Stimulated activated CD8-positive, alpha-beta memory T cell treated with anti-CD3 and anti-CD28 coated beads, Interleukin-12 subunit alpha, Interleukin-12 subunit beta, amount 100 ng/mL, for 24 hours (primary cell): ENCODE data around the gene GREB1.
"Not testable (repeated sequence)": the region's sequence is repeated elsewhere in the genome, so short reads cannot be mapped to it uniquely, and the experiment has no call there.

Experiments used
- DNase-seq: peaks from one replicate; pipeline ENCODE4 v3.0.0-alpha.2; 2020; ENCODE audit errors: extremely low read depth

GREB1 gene

DNA sequence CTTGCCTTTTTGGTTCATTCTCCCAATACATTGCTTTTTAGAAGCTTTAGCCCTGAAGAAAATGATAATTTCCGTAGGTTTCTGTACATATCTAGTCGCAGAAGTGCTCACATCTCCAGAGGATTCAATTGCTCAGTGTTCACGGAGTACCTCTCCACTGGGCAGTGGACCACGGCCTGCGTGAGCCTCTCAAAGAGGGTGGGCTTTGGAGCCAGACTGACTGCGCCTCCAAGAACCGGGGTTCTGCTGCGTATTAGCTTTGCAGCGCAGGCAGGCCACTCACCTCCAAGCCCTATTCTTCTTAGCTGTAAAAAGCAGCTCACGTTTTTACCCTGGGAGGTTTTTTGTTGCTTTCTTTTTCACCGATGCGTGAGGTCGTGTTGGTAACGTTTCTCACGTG, 100.7 kb downstream of the GREB1 start:
- DNase-seq = no peak

DNA sequence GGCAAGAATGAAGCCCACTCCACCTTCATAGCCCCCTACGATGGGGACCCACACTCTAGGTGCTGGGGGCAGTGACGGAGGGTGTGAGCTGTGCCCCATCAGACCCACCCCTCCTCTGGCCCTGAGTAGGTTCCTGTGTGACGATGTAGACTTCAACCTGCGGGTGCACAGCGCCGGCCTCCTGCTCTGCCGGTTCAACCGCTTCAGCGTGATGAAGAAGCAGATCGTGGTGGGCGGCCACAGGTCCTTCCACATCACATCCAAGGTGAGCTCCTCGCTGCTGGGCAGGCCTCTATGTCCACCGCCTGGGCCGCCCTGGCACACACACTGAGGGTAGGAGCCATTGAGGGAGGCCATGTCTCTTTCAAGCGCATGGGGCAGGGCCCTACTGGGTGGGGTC, 101.3 kb downstream of the GREB1 start:
- no peak for DNase-seq

DNA sequence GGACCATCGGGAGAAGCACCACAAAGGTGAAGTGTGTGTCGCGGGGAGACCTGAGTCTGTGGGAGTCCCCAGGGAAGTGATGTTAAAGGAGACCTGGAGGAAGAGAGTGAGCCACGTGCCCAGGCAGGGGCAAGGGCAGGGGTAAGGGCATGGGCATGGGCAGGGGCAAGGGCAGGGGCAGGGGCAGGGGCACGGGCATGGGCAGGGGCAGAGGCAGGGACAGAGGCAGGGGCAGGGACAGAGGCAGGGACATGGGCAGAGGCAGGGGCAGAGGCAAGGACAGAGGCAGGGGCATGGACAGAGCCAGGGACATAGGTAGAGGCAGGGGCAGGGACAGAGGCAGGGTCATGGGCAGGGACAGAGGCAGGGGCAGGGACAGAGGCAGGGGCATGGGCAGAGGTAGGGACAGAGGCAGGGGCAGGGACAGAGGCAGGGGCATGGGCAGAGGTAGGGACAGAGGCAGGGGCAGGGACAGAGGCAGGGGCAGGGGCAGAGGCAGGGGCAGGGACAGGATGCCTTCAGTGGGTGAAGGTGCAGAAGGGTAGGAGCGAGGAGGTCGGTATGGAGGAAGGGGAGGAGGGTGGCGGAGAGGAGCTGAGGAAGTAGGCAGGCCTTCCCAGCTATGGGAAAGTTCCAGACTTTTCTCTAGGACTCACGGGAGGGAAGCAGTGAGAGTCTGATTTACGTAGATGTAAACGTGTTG, 102.9 kb downstream of the GREB1 start:
- no peak for DNase-seq

DNA sequence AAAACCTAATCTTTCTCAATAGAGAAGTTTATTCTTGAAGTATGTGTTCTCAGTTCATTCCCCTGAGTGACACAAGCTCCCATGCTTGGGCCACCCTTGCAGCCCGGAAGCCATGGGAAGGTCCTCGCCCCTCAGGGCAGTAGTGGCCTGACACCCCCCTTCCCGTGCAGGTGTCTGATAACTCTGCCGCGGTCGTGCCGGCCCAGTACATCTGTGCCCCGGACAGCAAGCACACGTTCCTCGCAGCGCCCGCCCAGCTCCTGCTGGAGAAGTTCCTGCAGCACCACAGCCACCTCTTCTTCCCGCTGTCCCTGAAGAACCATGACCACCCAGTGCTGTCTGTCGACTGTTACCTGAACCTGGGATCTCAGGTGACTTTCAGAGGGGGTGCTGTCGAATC, 103.7 kb downstream of the GREB1 start:
- DNase-seq = no peak

DNA sequence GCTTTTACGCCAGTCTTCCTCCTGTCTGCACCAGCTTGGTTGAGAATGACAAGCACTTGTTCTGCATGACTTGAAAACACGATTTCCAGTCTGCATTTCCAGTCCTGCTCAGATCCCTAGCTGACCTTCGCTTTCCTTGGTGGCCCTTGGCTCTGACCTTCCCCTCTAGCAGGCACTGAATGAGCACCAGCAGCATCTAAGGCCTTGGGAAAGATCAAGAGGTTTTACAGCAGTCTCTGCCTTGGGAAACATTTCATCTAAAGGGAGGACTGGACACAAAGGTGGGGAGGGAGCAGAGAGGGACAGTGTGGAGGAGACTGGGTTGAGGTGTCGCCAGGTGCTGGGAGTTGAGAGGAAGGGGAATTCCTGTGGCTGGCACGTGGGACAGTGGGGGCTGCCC, 105.7 kb downstream of the GREB1 start:
- no peak for DNase-seq

DNA sequence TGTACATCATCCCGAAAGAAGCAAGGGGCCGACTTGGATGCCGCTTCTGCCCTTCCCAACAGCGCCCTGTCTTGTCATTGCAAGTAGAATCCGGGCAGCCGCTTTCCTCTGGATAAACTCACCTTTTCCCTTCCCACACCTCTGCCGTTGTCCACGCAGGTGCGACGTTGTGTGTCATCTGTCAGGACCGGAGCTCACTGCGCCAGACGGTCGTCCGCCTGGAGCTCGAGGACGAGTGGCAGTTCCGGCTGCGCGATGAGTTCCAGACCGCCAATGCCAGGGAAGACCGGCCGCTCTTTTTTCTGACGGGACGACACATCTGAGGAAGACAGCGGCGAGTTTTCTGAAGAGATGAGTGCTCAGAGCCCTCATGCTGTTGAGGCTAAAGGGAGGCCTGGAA, 106.3 kb downstream of the GREB1 start:
- DNase-seq = no peak

DNA sequence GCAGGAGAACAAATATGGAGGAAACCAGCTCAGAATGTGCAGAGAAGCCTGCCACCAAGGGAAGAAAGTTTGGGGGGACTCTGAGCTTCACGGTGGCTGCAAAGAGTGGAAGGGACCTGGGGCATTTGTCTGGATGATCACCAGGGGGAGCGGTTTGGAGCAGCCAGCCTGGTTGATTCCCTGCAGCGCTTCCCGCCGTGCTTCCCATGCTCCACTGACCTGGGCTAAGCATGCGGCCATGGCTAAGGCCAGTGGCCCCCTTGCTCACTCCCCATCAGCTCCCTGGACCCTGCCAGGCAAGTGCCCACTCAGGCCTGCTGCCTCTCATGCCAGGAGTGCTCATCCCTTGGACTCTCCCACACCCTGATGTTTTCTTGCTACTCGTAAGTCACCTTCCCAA, 109.1 kb downstream of the GREB1 start:
- DNase-seq = no peak

DNA sequence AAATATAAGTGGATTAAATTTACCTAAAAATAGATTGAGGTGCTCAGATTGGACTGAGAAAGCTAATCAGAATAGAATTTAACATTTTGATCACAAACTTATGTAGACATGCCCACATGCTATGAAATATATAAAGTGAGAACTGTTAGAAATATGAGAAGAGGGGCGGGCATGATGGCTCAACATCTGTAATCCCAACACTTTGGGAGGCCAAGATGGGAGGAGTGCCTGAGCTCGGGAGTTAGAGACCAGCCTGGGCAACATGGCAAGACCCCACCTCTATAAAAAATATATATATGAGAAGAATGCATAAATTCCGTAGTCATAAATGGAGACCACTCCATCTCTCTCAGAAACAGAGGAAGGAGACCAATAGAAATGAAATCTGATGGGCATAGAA, 110.4 kb downstream of the GREB1 start:
- no peak for DNase-seq

DNA sequence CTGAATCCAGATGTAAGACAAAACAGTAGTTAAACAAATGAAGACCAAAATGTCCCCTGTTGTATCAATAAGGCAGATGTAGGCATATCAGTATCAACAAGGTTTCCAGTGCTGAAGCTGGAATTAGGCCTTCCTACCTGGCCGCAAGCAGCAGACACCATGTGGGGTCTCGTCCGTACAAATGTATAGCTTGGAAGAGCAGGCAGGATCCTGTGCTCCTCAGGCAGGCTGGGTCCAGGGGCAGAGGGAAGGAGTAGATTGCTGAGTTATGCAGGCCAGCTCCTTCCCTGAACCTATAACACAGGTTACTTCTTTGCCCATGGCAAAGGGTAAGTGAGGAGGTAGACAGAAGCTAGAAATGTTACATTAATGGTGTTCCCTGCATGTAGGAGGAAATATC, 112.7 kb downstream of the GREB1 start:
- no peak for DNase-seq

DNA sequence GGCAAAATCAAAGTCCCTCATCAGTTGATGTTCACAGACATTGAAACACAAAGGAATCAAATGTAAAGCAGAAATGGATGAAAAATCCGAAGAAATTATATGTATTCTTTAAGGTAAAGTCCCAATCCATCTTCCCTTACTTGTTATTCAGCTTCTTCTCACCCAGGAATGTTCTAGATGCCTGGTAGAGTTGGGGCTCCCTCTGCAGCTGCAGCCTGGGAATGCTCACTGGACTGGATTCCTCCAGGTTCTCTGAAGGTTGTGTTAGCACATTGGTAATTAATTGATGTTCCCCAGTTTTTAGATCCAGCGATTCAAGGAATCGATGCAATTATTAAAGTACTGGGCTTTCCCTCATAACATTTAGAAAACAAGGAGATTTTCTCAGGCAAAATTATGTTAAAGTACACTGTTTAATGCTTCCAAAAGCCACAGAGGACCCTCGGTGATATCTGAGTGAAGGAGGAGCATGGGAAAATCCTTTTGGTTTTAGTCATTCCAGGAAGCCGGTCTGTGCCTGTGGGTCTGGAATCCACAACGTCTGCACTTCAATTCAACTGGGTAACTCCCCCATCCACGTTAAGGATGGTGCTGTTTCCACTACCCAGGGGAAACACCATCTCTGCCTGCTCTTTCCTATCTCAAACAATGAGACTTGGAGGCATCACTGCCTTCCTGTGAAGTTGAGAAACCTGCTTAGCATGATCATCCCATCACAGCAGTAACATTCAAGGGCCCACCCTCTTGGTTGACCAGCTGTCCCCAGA, 114.2 kb downstream of the GREB1 start:
- no peak for DNase-seq

DNA sequence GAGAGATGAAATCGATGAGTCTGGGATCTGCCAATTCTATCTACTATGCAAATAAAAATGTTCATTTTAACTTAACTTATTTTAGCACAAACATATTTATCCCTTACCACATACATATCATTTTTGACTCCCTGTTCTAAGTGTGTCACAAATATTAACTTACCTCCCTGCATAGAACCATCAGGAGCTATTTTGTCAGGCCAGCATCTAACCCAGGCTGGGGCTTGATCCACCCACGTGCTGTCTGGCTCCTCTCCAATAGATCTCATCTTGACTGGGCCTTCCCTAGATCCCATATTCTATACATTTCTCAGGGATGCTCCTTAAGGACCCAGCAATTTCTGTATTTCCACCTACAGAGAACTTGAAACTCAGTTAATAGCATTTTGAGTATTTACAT, 115.2 kb downstream of the GREB1 start:
- no peak for DNase-seq

DNA sequence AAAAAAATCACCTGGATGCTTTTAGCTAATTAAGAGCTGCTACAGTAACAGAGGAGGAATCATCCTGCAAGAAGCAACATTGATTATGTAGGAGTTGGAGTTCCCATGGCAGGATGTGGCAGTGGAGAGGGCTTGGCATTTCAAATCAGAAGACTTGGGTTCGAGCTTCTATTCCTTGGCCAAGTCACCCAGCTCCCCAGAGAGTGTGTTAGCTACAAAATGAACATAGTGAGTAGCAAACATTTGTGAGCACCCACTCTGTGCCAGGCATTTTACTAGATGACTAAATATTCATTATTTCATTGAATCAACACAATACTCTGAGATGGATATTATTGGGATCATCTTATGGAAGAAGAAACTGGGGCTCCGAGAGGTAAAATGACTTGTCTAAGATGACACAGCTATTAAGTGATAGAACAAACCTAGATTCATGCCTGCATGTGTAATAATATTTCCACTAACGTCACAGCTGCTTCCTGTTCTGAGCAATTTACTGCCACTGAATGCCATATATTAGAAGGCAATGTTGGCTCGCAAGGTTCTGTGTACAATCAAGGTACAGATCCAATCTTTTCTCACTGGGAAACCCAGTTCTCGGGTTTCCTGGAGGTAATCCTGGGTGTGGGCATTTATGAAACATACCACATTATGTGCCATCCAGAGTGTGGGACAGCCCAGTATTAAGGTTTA, 118.2 kb downstream of the GREB1 start:
- DNase-seq = no peak

DNA sequence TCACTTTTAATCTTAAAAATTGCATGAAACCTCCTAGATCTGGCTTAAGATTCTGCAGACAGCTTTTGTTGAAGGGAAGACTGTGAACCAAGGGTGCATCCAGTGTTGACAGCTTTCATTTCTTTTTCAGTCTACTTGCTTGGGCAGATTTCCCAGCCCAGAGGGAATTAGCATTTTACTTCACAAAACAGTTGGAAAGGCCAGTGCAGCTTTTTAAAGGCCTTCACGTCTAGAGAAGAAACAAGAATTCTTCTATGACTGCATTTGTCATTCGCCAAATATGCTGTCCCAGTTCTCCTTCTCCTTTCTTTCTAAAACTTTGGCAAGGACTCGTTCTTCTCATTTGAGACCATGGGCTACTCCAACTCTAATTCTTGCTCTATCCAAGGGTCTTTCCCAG, 118.7 kb downstream of the GREB1 start:
- DNase-seq = no peak

DNA sequence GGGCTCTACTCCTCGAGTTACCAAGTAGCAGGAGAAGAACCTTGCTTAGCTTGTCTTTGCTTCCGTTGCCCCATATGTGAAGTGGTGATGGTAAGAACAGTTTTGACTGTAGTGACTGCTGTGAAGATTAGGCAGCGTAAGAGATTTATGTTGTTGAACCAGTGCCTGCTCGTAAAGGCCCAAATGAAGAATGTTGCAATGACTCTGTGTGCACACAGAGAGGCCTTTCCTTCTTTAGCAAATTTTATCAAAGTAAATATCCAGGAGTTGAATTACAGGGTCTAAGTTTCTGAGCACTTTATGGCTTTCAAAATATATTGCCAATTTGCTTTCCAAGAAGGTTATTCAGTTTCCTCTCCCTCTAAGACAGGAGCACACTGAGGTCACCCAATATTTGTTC, 121.7 kb downstream of the GREB1 start:
- DNase-seq = no peak

DNA sequence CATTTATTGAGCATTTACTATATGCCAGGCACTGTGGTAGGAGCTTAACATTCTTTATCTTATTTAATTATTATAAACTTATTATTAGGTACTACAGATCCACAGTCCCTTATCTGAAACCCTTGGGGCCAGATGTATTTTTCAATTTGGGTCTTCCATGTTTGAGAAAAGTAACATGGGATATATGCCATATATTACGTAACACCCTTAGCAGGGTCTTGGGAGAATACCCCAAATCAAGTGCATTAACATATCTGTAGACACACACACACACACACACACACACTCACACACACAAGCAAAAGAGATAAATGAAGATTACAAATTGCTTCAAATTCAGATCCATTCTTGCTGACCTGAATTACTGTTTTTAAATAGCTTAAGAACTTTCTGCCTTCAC, 122.4 kb downstream of the GREB1 start:
- no peak for DNase-seq

DNA sequence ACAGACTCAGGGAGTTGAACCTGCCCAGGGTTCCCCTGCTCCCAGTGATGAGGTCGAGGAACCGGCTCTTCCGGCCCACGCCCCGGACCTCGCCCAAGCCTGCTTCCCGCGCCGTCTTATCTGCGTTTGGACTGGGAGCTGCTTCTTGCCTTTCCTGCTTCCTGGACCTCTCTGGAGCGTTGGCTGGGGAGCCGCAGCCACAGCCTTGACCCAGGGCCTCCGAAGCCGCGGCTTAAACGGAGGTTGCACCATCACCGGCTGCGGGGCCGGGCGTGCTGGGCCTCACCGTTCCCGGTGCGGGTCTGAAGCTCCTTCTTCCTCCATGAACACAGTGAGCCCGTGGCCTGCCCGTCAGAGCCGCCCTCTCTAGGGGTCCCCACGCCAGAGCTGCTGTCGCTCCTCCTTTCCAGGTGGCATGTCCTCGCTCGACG, 122.8 kb downstream of the GREB1 start:
- no peak for DNase-seq

DNA sequence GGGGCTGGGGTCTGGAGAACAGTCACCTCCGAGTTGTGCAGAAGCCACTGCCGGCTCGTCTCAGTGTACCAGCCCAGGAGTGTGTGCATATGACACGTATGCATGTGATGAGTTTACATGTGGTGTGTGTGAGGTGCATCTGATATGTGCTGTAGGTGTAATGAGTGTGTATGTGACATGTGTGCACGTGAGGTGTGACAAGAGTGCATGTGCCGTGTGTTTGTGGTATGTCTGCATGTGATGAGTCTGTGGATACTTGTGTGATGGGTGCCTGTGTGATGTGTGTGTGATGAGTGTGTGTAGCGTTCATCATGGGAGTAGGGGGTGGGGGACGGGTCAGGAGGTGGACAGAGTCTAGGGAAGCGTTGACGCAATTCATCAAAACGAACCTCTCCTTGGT, 123.3 kb downstream of the GREB1 start:
- no peak for DNase-seq

DNA sequence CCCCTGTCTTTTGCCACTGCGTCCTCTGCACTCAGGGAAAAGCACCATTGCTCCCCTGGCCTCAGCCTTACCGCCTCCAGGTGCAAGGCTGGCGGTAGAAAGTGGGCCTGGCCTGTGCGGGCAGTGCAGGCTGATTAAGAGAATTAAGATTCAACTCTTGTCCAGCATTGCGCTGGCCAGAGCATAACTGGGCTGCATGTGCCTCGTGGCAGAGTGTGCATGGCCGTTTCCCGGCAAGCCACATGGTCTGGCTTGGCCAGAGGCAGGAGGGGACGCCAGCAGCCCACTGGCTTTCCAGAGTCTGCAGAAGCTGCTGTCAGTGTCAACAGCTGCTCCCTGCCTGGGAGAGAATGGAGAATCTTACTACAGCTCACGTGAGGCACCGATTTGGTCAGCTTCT, 123.8 kb downstream of the GREB1 start:
- no peak for DNase-seq

DNA sequence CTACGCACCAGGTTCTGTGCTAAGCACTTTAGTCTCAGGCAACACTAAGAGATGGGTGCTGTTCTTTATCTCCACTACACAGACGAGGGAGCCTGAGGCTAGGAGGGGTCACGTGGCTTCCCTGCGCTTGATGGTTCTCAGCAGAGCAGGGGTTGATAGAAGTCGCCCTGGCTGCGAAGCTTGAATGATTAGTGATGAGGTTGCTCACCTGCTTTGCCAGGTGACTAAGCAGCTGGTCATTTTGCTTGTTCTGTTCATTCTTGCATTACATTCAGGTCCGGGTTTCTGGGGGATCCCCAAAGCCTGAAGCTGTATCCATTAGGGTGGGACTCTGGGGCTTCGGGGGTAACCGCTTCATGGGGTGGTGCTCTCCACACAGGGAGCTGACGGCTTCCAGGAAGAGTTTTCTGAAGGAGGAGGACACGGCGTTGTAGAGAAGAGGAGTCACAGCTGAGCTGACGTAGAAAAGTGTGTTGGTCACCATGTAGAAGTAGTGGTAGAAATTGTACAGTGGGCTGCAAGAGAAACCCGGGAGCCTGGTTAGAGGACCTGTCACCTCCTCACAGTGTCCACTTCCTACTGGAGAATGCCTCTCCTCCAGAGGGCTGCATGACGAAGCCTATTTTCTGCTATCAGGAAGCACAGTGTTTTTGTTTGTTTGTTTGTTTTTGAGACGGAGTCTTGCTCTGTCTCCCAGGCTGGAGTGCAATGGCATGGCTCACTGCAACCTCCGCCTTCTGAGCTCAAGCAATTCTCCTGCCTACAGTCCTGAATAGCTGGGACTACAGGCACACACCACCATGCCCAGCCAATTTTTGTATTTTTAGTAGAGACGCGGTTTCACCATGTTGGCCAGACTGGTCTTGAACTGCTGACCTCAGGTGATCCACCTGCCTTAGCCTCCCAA, 124.6 kb downstream of the GREB1 start:
- no peak for DNase-seq

DNA sequence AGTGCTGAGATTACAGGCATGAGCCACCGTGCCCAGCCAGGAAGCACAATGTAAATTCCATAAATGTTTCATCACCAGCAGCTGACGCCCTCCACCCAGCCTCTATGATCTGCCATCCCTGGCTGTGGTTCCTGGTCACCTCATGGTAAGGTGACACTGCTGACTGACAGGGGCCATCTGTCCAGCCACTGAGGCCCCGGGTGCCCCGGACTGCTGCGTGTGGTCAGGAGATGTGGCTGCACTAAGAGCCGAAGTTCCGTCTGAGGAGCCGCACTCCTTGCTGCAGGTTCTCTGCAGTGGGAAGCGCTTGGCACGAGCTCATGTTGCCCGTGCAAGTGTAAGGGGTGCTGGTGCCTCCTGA, 125.2 kb downstream of the GREB1 start:
- DNase-seq = no peak

DNA sequence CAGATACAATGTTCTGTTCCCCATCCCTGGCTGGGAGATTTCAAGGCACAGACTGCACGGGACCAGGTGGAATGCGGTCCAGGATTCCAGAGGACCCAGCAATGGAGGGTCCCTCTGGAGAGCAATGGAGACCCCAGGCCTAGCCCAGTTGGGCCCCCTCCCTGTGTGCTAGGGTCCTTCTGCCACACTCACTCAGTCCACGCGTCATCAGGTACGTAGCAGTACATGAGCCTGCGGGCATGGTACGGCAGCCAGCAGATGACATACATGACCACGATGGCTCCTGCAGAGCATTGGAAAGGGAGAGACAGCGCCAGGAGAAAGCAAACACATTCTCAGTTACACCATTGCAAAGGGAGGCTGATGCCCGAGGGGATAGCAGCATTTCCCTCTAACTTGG, 126.0 kb downstream of the GREB1 start:
- DNase-seq = no peak

DNA sequence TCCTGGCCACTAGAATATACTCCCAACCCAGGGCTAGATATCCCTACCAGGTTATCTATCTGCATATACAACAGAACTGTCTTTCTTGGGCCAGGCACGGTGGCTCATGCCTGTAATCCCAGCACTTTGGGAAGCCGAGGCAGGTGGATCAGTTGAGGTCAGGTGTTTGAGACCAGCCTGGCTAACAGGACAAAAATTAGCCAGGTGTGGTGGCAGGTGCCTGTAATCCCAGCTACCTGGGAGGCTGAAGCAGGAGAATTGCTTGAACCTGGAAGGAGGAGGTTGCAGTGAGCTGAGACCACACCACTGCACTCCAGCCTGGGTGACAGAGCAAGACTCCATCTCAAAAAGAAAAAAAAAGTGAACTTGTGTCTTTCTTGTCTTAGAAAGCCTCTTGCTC, 126.6 kb downstream of the GREB1 start:
- DNase-seq = not testable (repeated sequence)
